ENCODE measurements around the gene PPFIBP2.

PPFIBP2 gene

DNA sequence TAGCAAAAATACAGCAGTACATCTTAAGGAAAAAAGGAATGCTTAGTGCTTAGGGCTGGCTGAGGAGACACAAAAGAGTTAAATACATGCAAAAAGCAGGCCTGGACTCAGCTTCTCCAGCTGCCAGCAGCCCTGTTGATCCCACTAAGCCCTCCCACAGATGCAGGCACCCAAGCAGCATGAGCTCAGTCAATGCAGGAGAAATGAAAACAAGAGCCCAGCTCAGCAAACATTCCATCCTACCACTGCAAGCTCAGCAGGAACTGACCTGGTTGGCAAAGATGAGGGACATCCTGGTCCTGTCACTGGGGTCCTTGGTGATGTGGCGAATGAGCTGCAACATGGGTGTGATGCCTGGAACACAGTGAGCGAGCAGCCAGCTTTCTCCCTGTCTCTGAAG, 153.7 kb downstream of the PPFIBP2 start:
- no peak for DNase-seq (ENCODE audit: low read depth)
- in situ Hi-C loops (cut with HindIII; ENCODE audit: low sequenced_read_pairs): loop anchor here (25.0 kb wide), 1 partner anchor 105 kb away; no protein-coding TSS in a partner anchor
- H3K4me3 ChIP-seq (ENCODE audit: low read depth, low read length): no peak overlapping the region
- TF ChIP-seq, protein P1, sequence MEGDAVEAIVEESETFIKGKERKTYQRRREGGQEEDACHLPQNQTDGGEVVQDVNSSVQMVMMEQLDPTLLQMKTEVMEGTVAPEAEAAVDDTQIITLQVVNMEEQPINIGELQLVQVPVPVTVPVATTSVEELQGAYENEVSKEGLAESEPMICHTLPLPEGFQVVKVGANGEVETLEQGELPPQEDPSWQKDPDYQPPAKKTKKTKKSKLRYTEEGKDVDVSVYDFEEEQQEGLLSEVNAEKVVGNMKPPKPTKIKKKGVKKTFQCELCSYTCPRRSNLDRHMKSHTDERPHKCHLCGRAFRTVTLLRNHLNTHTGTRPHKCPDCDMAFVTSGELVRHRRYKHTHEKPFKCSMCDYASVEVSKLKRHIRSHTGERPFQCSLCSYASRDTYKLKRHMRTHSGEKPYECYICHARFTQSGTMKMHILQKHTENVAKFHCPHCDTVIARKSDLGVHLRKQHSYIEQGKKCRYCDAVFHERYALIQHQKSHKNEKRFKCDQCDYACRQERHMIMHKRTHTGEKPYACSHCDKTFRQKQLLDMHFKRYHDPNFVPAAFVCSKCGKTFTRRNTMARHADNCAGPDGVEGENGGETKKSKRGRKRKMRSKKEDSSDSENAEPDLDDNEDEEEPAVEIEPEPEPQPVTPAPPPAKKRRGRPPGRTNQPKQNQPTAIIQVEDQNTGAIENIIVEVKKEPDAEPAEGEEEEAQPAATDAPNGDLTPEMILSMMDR (IDR thresholded peaks at IDR 0.05; ENCODE audit: low read depth, low read length, missing control alignments): no peak

- DNase-seq (ENCODE audit: low read depth): no peak
- in situ Hi-C loops (cut with HindIII; ENCODE audit: low sequenced_read_pairs): loop anchor here (25.0 kb wide), 1 partner anchor 106 kb away; no protein-coding TSS in a partner anchor
- TF ChIP-seq, protein P1 (IDR thresholded peaks at IDR 0.05; ENCODE audit: low read depth, low read length, missing control alignments): no peak
These were observed 154.7 kb downstream of the PPFIBP2 start for GRCh38 chr11:7668464-7668863.

DNA sequence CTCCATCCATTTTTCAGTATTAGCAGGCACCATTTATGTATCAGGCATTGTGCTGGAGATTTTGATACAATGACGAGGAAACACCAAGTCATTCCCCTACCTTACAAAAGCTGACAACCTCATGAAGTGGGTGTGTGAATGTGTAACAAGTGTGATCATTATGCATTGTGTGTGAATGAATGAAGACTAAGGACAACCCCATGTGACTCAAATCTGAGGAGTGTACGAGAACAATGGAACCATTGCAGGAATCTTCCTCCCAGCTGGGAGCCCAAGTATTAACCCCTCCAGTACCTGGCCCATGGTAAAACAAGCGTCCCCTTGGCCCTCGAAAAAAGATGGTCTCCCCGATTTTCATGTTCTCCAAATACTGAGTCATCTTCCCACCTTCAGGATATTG, 155.1 kb downstream of the PPFIBP2 start:
- in situ Hi-C loops (cut with HindIII; ENCODE audit: low sequenced_read_pairs): loop anchor here (25.0 kb wide), 1 partner anchor 107 kb away; no protein-coding TSS in a partner anchor
- DNase-seq (ENCODE audit: low read depth): no peak
- TF ChIP-seq, protein P1 (IDR thresholded peaks at IDR 0.05; ENCODE audit: low read depth, low read length, missing control alignments): no peak
- no peak overlapping the region for H3K4me3 ChIP-seq (ENCODE audit: low read depth, low read length)

More at GRCh38 chr11:7668464-7668863, 154.7 kb downstream of the PPFIBP2 start:
- H3K4me3 ChIP-seq (ENCODE audit: low read depth, low read length): no peak overlapping the region

DNA sequence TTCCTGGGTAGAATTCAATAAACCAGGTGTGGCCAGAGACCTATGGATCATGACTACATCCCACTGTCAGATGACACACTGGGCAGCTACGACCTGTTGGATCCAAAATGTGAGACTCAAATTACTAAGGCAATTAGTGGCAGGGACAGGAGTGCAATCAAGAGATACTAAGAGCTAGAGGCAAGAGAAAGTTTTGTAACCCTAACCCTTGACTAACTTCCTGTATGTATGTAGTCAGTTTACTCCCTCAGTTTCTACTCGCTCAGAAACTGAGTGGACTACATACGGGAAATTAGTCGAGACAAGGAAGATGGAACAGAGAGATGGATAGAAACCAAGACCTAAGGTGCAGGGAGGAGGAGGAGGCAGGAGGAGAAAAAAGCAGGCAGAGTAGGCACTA, 156.8 kb downstream of the PPFIBP2 start:
- DNase-seq (ENCODE audit: low read depth): no peak
- in situ Hi-C loops (cut with HindIII; ENCODE audit: low sequenced_read_pairs): loop anchor here (25.0 kb wide), 1 partner anchor 108 kb away; no protein-coding TSS in a partner anchor
- TF ChIP-seq, protein P1 (IDR thresholded peaks at IDR 0.05; ENCODE audit: low read depth, low read length, missing control alignments): no peak
- H3K4me3 ChIP-seq (ENCODE audit: low read depth, low read length): no peak overlapping the region

- no peak overlapping the region for H3K4me3 ChIP-seq (ENCODE audit: low read depth, low read length)
- in situ Hi-C loops (cut with HindIII; ENCODE audit: low sequenced_read_pairs): loop anchor here (25.0 kb wide), 1 partner anchor 109 kb away; no protein-coding TSS in a partner anchor
- DNase-seq (ENCODE audit: low read depth): no peak
- TF ChIP-seq, protein P1 (IDR thresholded peaks at IDR 0.05; ENCODE audit: low read depth, low read length, missing control alignments): no peak
These were observed 157.8 kb downstream of the PPFIBP2 start for GRCh38 chr11:7671347-7672215.

- no peak overlapping the region for H3K4me3 ChIP-seq (ENCODE audit: low read depth, low read length)
- no peak for DNase-seq (ENCODE audit: low read depth)
- TF ChIP-seq, protein P1 (IDR thresholded peaks at IDR 0.05; ENCODE audit: low read depth, low read length, missing control alignments): no peak
- in situ Hi-C loops (cut with HindIII; ENCODE audit: low sequenced_read_pairs): loop anchor here (25.0 kb wide), 1 partner anchor 110 kb away; no protein-coding TSS in a partner anchor
These were observed 158.6 kb downstream of the PPFIBP2 start for GRCh38 chr11:7672276-7672959.
